Activated CD8-positive, alpha-beta T cell treated with anti-CD3 and anti-CD28 coated beads for 36 hours (primary cell): ENCODE measurements around the gene LRRC45. TPM values are rescaled to one million over a fixed set of nuclear protein-coding genes. Genes with fewer than 3 reads are reported as not detected.
A peak's percentile ranks its signal among the peaks of the same experiment; 100 is the strongest.

Experiments
- ATAC-seq: fragments of 200-7000 bp; cut with Tn5 transposase; one replicate; pipeline ENCODE4 v1.10.0; 2021; ENCODE audit warnings: mild to moderate bottlenecking, moderate library complexity
- CTCF ChIA-PET: fragments of 350-600 bp; sonication (Branson Sonifier 250); formaldehyde crosslinking; loops from one replicate; lab custom pipeline; 2021; ENCODE audit warnings: antibody characterized with exemption; lab: Charles Lee
- POLR2A ChIA-PET: fragments of 350-600 bp; sonication (Branson Sonifier 250); formaldehyde crosslinking; loops from one replicate; lab custom pipeline; 2021; ENCODE audit warnings: antibody characterized with exemption; lab: Charles Lee
- DNase-seq: peaks from one replicate; pipeline ENCODE4 v3.0.0-alpha.2; 2020
- H3K27ac Mint-ChIP-seq: one replicate; pipeline ENCODE4 v1.8.0; 2021; ENCODE audit warnings: mild to moderate bottlenecking, mixed read lengths
- H3K27me3 Mint-ChIP-seq: one replicate; pipeline ENCODE4 v1.8.0; 2021; ENCODE audit warnings: mixed read lengths
- H3K36me3 Mint-ChIP-seq: one replicate; pipeline ENCODE4 v1.8.0; 2021; ENCODE audit warnings: low read depth, mixed read lengths
- H3K4me1 Mint-ChIP-seq: one replicate; pipeline ENCODE4 v1.8.0; 2021; ENCODE audit warnings: low read depth, mixed read lengths
- H3K4me3 Mint-ChIP-seq: one replicate; pipeline ENCODE4 v1.8.0; 2021; ENCODE audit warnings: mild to moderate bottlenecking, moderate library complexity, mixed read lengths
- H3K9me3 Mint-ChIP-seq: one replicate; pipeline ENCODE4 v1.8.0; 2021; ENCODE audit warnings: mixed read lengths
- CTCF ChIP-seq: fragments of 200-600 bp; IDR thresholded peaks from one replicate; pipeline ENCODE4 v1.8.0; 2022; ENCODE audit warnings: antibody characterized with exemption, mild to moderate bottlenecking
- intact Hi-C: fragments of 100-400 bp; cut with micrococcal nuclease; formaldehyde crosslinking; loops from one replicate; pipeline ENCODE4 v1.10.0; 2022
- total RNA-seq, 2 experiments: library from RNA; stranded (reverse); gene quantifications; one replicate each; pipeline ENCODE4 v1.2.3, GENCODE V29; 2021

The LRRC45 gene
- total RNA-seq, 2 experiments from 2014 or later, result 12.9 TPM

- intact Hi-C loops, result no loop called here
- no peak for ATAC-seq
- Mint-ChIP-seq H3K9me3 (no peaks in the 10 kb centered on the region), H3K36me3 (peaks cover 8% of the 10 kb centered on the region), H3K4me3 (no peak overlapping the region), H3K4me1 (no peaks in the 10 kb centered on the region), H3K27me3 (no peaks in the 10 kb centered on the region), H3K27ac (no peak overlapping the region)
- ChIA-PET POLR2A (interaction anchor here (0.9 to 2.1 kb wide), 9 partner anchors 10 to 46 kb away, joined by 3 to 14 read pairs (median 5); partner anchors contain the start of genes DCXR and DUS1L), CTCF (interaction anchor here (1.1 kb wide), 1 partner anchor 39 kb away, joined by 3 read pairs; the partner anchor contains the start of gene DCXR)
- TF ChIP-seq CTCF, result no peak
- DNase-seq, result no peak
Observed at GRCh38 chr17:82076018-82076784, 53.1 kb downstream of the LRRC45 start.

GRCh38 chr17:82076785-82077591 is 53.9 kb downstream of the LRRC45 start:
- intact Hi-C loops, result no loop called here
- no peak for DNase-seq
- peak; percentile 34 for ATAC-seq
- Mint-ChIP-seq H3K4me3 (no peak overlapping the region), H3K27ac (no peak overlapping the region), H3K27me3 (no peaks in the 10 kb centered on the region), H3K4me1 (no peaks in the 10 kb centered on the region), H3K9me3 (no peaks in the 10 kb centered on the region), H3K36me3 (peaks cover 8% of the 10 kb centered on the region)
- ChIA-PET POLR2A (interaction anchor here (0.9 to 2.1 kb wide), 10 partner anchors 10 to 210 kb away, joined by 3 to 14 read pairs (median 4); partner anchors contain the start of genes DCXR and DUS1L), CTCF (interaction anchor here (1.1 kb wide), 1 partner anchor 40 kb away, joined by 3 read pairs; the partner anchor contains the start of gene DCXR)
- TF ChIP-seq CTCF, result no peak

- POLR2A ChIA-PET, result interaction anchor here (0.7 to 2.1 kb wide), 5 partner anchors 11 to 210 kb away, joined by 3 to 14 read pairs (median 4); partner anchors contain the start of gene DCXR
- DNase-seq (no peak), ATAC-seq (no peak)
- Mint-ChIP-seq H3K27me3 (no peaks in the 10 kb centered on the region), H3K4me1 (no peaks in the 10 kb centered on the region), H3K27ac (no peak overlapping the region), H3K9me3 (no peaks in the 10 kb centered on the region), H3K36me3 (peaks cover 8% of the 10 kb centered on the region), H3K4me3 (no peak overlapping the region)
- CTCF ChIA-PET, result interaction anchor here (1.1 kb wide), 1 partner anchor 40 kb away, joined by 3 read pairs; the partner anchor contains the start of gene DCXR
- intact Hi-C loops, result no loop called here
- TF ChIP-seq CTCF, result no peak
Observed at GRCh38 chr17:82077617-82078358, 54.7 kb downstream of the LRRC45 start.

GRCh38 chr17:82078433-82078832 is 55.3 kb downstream of the LRRC45 start:
- intact Hi-C loops, result no loop called here
- no peak overlapping the region for H3K4me3 Mint-ChIP-seq
- no peaks in the 10 kb centered on the region for H3K9me3 Mint-ChIP-seq
- CTCF ChIA-PET, result no interaction called here
- H3K27me3 Mint-ChIP-seq, result no peaks in the 10 kb centered on the region
- no peak overlapping the region for H3K27ac Mint-ChIP-seq
- POLR2A ChIA-PET, result interaction anchor here (0.7 to 3.0 kb wide), 3 partner anchors 10 to 22 kb away, joined by 3 to 18 read pairs (median 4); no protein-coding TSS in a partner anchor
- no peak for TF ChIP-seq CTCF
- ATAC-seq, result no peak
- DNase-seq, result no peak
- H3K36me3 Mint-ChIP-seq, result peaks cover 8% of the 10 kb centered on the region
- H3K4me1 Mint-ChIP-seq, result no peaks in the 10 kb centered on the region
